HG02571 (cell line): ENCODE measurements around the gene DDX39A.
"Not testable (repeated sequence)": the region's sequence is repeated elsewhere in the genome, so short reads cannot be mapped to it uniquely, and the experiment has no call there.

Experiments used
- ATAC-seq: cut with Tn5 transposase; IDR thresholded peaks from one replicate; pipeline ENCODE4 v1.9.1; 2021; ENCODE audit warnings: mild to moderate bottlenecking, moderate library complexity; ENCODE audit not compliant: unreplicated experiment

Gene DDX39A

DNA sequence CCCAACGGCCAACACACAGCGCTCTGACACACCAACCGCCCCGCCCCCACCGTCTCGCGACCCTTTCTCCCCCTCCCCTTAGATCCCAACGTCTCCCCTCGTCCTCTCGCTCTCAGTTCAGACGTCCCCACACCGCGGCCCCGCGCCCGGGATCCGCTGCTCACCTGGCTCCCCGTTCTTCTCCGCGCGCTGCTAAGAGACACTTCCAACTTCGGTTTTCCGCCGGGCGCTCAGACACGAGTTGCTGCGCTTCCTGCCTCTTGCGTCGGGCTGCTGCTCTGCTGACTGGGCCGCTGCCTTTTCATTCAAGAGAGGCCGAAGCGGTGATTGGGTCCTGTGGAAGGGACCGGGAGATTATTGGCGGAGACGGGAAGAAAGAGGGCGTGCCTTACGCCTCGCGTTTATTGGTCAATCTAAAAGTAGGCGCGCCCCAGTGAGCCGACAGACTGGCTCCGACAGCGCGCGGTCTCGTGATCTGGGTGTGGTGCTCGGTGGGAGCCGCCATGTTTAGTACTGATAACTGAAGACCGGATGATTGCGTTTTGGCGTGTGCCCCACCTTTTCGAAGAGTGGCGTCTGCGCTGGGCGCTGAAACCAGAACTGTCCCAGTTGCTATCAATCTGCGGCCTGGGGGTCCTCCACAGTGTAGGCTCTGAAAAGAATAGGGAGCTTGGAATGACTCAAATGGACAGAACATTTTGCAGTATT lies at the start of gene DDX39A:
DDX39A (minus strand) TSS at position 236 of the 708 bp plus-strand sequence. CDS start 6,121 bp downstream, outside the sequence.
- ATAC-seq: peak; percentile 84

DNA sequence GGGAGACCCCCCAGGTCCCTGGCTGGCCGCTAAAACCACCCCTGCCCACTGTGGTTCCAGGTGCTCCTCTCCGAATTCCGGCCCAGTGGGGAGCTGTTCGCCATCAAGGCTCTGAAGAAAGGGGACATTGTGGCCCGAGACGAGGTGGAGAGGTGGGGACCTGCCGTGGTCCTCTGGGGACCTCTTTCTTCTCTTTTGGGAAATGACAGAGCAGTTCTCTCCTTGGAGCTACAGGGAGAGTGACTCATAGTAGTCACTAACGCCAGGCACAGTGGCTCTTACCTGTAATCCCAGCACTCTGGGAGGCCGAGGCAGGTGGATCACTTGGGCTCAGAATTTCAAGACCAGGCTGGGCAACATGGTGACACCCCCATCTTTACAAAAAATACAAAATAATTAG lies 48.7 kb upstream of the DDX39A start:
- no peak for ATAC-seq

GRCh38 chr19:14467391-14467790 lies 48.2 kb upstream of the DDX39A start:
- no peak for ATAC-seq

GRCh38 chr19:14463747-14464146 lies 44.6 kb upstream of the DDX39A start:
- no peak for ATAC-seq

DNA sequence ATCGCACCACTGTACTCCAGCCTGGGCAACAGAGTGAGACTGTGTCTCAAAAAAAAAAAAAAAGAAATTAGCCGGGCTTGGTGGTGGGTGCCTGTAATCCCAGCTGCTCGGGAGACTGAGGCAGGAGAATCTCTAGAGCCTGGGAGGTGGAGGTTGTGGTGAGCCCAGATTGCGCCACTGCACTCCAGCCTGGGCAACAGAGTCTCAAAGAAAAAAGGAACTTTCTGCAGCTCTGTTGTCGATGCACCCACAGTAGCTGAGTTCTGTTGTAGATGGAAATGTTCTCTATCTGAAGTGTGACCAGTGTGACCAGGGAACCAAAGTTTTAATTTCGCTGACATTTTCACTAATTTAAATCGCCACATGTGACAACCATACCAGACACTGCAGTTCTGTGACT lies 43.3 kb upstream of the DDX39A start:
- not testable (repeated sequence) for ATAC-seq

- no peak for ATAC-seq
These were observed 41.8 kb upstream of the DDX39A start for GRCh38 chr19:14460935-14461334.

DNA sequence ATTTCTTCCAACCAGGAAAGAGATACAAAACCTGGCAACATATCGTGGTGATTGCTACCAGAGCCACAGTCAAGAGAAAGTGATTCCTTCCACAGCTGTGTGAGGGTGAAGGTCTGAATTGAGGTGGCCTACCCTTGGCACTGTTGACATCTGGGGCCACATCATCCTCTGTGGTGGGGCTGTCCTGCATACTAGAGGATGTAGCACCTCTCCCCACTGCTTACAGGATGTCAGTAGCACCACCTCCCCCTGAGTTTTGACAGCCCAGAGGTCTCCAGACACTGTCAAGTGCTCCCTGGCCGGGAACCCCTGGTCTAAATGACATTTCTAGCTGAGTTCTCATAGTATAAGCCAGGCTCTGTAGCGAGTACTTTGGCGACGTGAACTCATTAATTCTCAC lies 40.6 kb upstream of the DDX39A start:
- no peak for ATAC-seq

DNA sequence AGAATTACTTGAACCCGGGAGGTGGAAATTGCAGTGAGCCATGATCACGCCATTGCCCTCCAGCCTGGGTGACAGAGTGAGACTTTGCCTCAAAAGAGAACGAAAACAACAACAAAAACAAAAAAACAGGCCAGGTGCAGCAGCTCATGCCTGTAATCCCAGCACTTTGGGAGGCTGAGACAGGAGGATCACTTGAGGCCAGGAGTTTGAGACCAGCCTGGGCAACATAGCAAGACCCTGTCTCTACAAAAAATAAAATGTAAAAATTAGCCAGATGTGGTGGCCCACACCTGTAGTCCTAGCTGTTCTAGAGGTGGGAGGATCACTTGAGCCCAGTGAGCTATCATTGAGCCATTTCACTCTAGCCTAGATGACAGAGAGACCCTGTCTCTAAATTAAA lies 33.2 kb upstream of the DDX39A start:
- not testable (repeated sequence) for ATAC-seq

DNA sequence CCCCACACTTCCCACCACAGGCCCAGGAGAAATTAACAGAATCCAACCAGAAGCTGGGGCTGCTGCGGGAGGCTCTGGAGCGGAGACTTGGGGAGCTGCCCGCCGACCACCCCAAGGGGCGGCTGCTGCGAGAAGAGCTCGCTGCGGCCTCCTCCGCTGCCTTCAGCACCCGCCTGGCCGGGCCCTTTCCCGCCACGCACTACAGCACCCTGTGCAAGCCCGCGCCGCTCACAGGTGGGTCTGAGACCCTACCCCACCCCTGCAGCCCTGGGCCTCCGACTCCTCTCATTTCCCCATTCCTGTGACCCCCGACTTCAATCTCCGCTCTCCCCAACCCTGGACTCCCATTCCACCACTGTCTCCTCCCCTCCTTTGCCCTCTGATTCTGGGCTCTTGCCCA lies 31.7 kb upstream of the DDX39A start:
- no peak for ATAC-seq

- no peak for ATAC-seq
These were observed 31.2 kb upstream of the DDX39A start for GRCh38 chr19:14450168-14450874.

- ATAC-seq: no peak
These were observed 30.2 kb upstream of the DDX39A start for GRCh38 chr19:14449321-14449720.

GRCh38 chr19:14446336-14447036 lies 27.3 kb upstream of the DDX39A start:
- no peak for ATAC-seq

DNA sequence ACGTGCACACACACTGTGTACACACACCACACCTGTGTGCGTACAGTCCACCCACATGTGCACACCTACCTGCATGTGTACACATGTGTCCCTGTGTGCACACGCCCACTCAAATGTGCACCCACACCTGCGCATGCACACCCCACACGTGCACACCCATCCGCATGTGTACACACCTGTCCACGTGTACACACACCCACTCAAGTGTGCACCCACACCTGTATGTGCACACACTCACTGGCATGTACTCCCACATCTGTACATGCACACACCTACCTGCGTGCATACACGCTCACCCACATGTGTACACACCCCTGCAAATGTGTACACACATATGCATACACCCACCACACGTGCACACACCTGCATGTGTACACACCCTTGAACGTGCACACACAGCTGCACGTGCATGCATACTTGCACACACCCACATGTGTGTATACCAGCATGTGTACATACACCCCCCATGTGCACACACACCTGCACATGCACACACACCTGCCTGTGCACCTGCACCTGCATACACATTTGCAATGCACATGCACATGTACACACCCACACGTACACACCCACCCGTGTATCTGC lies 24.6 kb upstream of the DDX39A start:
- ATAC-seq: no peak

DNA sequence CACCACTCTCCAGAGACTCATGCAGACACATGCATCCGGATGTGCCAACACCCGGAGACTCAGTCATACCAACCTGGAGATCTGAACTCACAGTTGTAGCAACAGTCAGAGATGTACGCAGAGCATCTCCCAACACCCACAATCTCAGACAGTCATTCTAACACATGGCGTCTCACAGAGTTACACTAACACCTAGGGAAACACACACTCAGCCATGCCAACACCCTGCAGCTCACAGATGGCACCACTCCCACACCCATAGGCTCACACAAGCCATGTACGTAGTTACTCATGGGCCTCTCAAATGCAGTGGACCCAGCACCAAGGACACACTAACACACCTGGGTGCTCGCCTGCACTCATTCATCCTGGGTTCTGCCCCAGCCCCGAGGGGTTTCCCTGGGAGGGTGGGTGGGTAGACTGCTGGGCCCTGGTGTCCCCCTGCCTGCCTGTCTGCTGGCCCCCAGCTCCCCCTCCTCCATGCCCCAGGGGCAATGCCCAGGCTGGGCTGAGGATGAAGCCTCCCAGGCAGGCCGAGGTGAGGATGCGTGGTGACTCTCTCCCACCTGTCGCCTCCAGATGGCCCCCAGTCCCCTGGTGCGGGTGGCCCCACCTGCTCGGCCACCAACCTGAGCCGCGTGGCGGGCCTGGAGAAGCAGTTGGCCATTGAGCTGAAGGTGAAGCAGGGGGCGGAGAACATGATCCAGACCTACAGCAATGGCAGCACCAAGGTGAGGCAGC lies 23.9 kb upstream of the DDX39A start:
- no peak for ATAC-seq

DNA sequence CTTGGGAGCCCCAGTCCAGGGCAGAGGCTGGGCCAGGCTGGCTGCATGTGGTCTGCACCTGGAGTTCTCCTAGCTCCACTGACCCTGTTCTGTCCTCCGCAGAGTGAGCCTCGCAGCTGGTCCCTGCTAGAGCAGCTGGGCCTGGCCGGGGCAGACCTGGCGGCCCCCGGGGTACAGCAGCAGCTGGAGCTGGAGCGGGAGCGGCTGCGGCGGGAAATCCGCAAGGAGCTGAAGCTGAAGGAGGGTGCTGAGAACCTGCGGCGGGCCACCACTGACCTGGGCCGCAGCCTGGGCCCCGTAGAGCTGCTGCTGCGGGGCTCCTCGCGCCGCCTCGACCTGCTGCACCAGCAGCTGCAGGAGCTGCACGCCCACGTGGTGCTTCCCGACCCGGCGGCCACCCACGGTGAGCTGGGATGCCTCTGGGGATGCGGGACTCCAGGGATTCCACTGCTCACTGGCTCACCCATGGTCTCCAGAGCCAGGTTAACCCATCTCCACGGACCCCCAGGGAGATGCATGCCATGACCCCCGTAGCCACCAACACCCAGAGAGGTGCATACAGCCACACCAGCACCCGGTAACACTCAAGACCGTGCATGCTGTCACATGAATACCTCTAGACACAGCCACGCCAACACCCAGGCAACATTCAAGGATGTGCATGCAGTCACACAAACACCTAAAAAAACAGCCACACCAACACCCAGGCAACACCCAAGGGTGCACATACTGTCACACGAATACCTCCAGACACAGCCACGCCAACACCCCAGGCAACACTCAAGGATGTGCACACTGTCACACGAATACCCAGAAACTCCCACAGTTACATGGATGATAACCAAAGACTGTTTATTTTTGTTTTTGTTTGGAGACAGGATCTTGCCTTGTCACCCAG lies 22.1 kb upstream of the DDX39A start:
- ATAC-seq: no peak

GRCh38 chr19:14440049-14440448 lies 20.9 kb upstream of the DDX39A start:
- no peak for ATAC-seq

DNA sequence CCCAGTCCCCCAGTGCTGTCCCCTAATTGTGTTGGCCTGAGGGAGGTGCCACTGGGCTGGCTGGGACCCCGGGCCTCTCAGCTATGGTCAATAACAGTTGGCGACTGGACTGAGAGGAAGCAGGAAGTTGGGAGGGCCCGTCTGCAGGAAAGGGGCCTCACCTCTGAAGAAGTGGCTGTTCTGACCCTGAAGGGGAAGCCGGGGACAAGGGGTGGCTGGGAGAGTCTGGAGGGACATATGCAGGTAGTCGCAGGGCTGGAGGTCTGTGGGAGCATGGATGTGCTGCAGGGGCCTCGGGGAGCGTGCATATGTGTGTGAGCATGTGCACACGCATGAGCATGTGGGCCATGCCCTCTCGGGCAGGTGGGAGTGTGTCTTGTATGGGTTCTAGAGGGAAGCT lies 19.9 kb upstream of the DDX39A start:
- ATAC-seq: no peak

DNA sequence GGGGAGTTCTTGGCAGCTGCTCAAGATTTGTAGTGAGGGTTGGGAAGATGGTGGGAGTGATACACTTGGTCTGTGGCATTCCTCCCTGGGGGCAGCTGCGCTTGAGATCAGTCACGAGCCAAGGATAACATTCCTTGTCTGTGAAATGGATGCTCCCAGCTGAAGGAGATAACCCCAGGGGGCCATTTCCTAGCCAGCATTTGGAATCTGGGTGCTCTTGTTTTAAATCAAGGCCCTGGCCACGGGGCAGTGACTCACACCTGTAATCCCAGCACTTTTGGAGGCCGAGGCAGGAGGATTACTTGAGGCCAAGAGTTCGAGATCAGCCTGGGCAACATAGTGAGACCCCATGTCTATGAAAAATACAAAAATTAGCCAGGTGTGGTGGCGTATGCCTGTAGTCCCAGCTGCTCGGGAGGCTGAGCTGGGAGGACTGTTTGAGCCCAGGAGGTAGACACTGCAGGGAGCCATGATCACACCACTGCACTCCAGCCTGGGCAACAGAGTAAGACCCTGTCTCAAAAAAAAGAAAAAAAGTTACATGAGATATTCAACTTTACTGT lies 18.5 kb upstream of the DDX39A start:
- no peak for ATAC-seq

- no peak for ATAC-seq
These were observed 16.3 kb upstream of the DDX39A start for GRCh38 chr19:14435320-14436050.
